H1 (cell line): ENCODE data around the gene MYOCD. TPM values are rescaled to one million over a fixed set of nuclear protein-coding genes. Genes with fewer than 3 reads are reported as not detected.

Experiments used
- CTCF ChIA-PET: fragments of 300-600 bp; sonication (Branson Sonifier 250); formaldehyde crosslinking; loops from one replicate; lab custom pipeline; 2021; ENCODE audit not compliant: partially characterized antibody; lab: Charles Lee
- POLR2A ChIA-PET: fragments of 300-600 bp; sonication (Branson Sonifier 250); formaldehyde crosslinking; loops from one replicate; lab custom pipeline; 2021; ENCODE audit warnings: inconsistent platforms; ENCODE audit not compliant: partially characterized antibody; lab: Charles Lee
- DNase-seq, 2 experiments: peaks; one replicate each; pipeline versions ENCODE4 v3.0.0 to v3.0.0-alpha.2; 2010 to 2022; ENCODE audit warnings: low spot score in 2 of 2, low read depth in 1 of 2, mixed read lengths in 1 of 2
- FAIRE-seq: peaks from 2 replicates; lab custom pipeline; 2011; peaks lifted over from hg19 to GRCh38; lab: Jason Lieb, UNC
- H2AFZ ChIP-seq: 2 replicates; pipeline ENCODE4 v1.8.1; 2012; ENCODE audit warnings: low read length, inconsistent platforms
- H2AK5ac ChIP-seq: 2 replicates; pipeline ENCODE4 v1.6.1; 2013; ENCODE audit warnings: low read depth, low read length
- H2BK120ac ChIP-seq: replicated peaks from 2 replicates; pipeline ENCODE3; 2013; ENCODE audit warnings: low read depth, low read length, inconsistent platforms
- H2BK12ac ChIP-seq: 2 replicates; pipeline ENCODE4 v1.6.1; 2013; ENCODE audit warnings: low read depth, low read length
- H2BK15ac ChIP-seq: 2 replicates; pipeline ENCODE4 v1.6.1; 2013; ENCODE audit warnings: low read length
- H2BK20ac ChIP-seq: 2 replicates; pipeline ENCODE4 v1.6.1; 2013; ENCODE audit warnings: low read length
- H2BK5ac ChIP-seq: 2 replicates; pipeline ENCODE4 v1.6.1; 2013; ENCODE audit warnings: low read depth, low read length
- H3K14ac ChIP-seq: 2 replicates; pipeline ENCODE4 v1.6.1; 2013; ENCODE audit warnings: inconsistent platforms; ENCODE audit not compliant: insufficient read length
- H3K18ac ChIP-seq: 2 replicates; pipeline ENCODE4 v1.6.1; 2013; ENCODE audit warnings: low read length; ENCODE audit errors: extremely low read depth
- H3K23ac ChIP-seq: 2 replicates; pipeline ENCODE4 v1.6.1; 2013; ENCODE audit warnings: inconsistent platforms; ENCODE audit not compliant: insufficient read length
- H3K23me2 ChIP-seq: 2 replicates; pipeline ENCODE4 v1.6.1; 2013; ENCODE audit warnings: low read depth, low read length
- H3K27ac ChIP-seq: 2 replicates; pipeline ENCODE4 v1.6.1; 2011; ENCODE audit warnings: low read depth, low read length, inconsistent platforms
- H3K27me3 ChIP-seq, 4 experiments: replicated peaks in 1 of 4; 1 replicate in 1 of 4; 2 replicates in 3 of 4; pipeline versions ENCODE4 v1.6.1 to v1.8.1; 2011 to 2013; ENCODE audit warnings: low read length in 3 of 4, mild to moderate bottlenecking in 3 of 4, inconsistent platforms in 2 of 4, mixed read lengths in 2 of 4, moderate library complexity in 1 of 4; ENCODE audit not compliant: control insufficient read depth in 3 of 4, insufficient read depth in 3 of 4; ENCODE audit errors: extremely low read depth in 1 of 4
- H3K36me3 ChIP-seq, 4 experiments: 2 replicates each; pipeline versions ENCODE4 v1.6.1 to v1.8.1; 2011 to 2013; ENCODE audit warnings: mild to moderate bottlenecking in 4 of 4, low read length in 3 of 4, moderate library complexity in 2 of 4, control low read depth in 1 of 4, inconsistent platforms in 1 of 4; ENCODE audit not compliant: insufficient read depth in 4 of 4, control insufficient read depth in 2 of 4
- H3K4ac ChIP-seq: replicated peaks from 2 replicates; pipeline ENCODE3; 2013; ENCODE audit warnings: low read length, low read depth, mixed read lengths, inconsistent platforms; ENCODE audit not compliant: insufficient read length
- H3K4me1 ChIP-seq, 4 experiments: replicated peaks in 1 of 4; 1 replicate in 1 of 4; 2 replicates in 3 of 4; pipeline versions ENCODE4 v1.6.1 to v1.8.1; 2011 to 2013; ENCODE audit warnings: low read length in 3 of 4, inconsistent platforms in 2 of 4, mixed read lengths in 1 of 4; ENCODE audit not compliant: insufficient read depth in 4 of 4, control insufficient read depth in 3 of 4
- H3K4me2 ChIP-seq, 2 experiments: 2 replicates each; pipeline versions ENCODE4 v1.6.1 to v1.8.1; 2011 to 2013; ENCODE audit warnings: low read depth in 2 of 2, low read length in 2 of 2, control low read depth in 1 of 2, inconsistent platforms in 1 of 2, mild to moderate bottlenecking in 1 of 2; ENCODE audit not compliant: insufficient read depth in 1 of 2
- H3K4me3 ChIP-seq, 4 experiments: fragments of 200-600, 300-600 bp in 1 of 4; sonication (generic), shearing (Covaris generic), sonication (Bioruptor Twin) in 1 of 4; 2 replicates each; pipeline versions ENCODE4 v1.5.1 to v1.8.1; 2011 to 2016; ENCODE audit warnings: low read length in 4 of 4, low read depth in 3 of 4, control low read depth in 2 of 4, inconsistent platforms in 2 of 4, mild to moderate bottlenecking in 2 of 4, mixed read lengths in 1 of 4, moderate library complexity in 1 of 4; ENCODE audit not compliant: insufficient read depth in 2 of 4; ENCODE audit errors: extremely low read depth in 1 of 4
- H3K56ac ChIP-seq: replicated peaks from 2 replicates; pipeline ENCODE3; 2013; ENCODE audit warnings: low read depth, mild to moderate bottlenecking, mixed read lengths, low read length, inconsistent platforms; ENCODE audit not compliant: insufficient read length
- H3K79me1 ChIP-seq: 2 replicates; pipeline ENCODE4 v1.6.1; 2013; ENCODE audit warnings: low read depth, low read length, control low read depth
- H3K79me2 ChIP-seq, 2 experiments: 2 replicates each; pipeline versions ENCODE4 v1.6.1 to v1.8.1; 2012 to 2013; ENCODE audit warnings: low read length in 2 of 2, mild to moderate bottlenecking in 2 of 2, inconsistent platforms in 1 of 2; ENCODE audit not compliant: insufficient read depth in 2 of 2, control insufficient read depth in 1 of 2
- H3K9ac ChIP-seq, 4 experiments: replicated peaks in 1 of 4; 1 replicate in 1 of 4; 2 replicates in 3 of 4; pipeline versions ENCODE4 v1.6.1 to v1.8.1; 2011 to 2013; ENCODE audit warnings: low read depth in 3 of 4, low read length in 3 of 4, control low read depth in 2 of 4, mild to moderate bottlenecking in 2 of 4, moderate library complexity in 2 of 4, inconsistent platforms in 1 of 4; ENCODE audit errors: extremely low read depth in 1 of 4
- H3K9me3 ChIP-seq, 2 experiments: 2 replicates each; pipeline versions ENCODE4 v1.6.1 to v1.8.1; 2012 to 2013; ENCODE audit warnings: mild to moderate bottlenecking in 2 of 2, moderate library complexity in 2 of 2, control low read depth in 1 of 2, inconsistent platforms in 1 of 2, low read depth in 1 of 2, low read length in 1 of 2, mixed read lengths in 1 of 2; ENCODE audit not compliant: insufficient read depth in 2 of 2
- H4K20me1 ChIP-seq, 2 experiments: replicated peaks in 1 of 2; 2 replicates each; pipeline versions ENCODE3 to v1.8.1; 2011 to 2013; ENCODE audit warnings: inconsistent platforms in 2 of 2, low read length in 2 of 2, mild to moderate bottlenecking in 1 of 2; ENCODE audit not compliant: insufficient read depth in 2 of 2, control insufficient read depth in 1 of 2
- H4K5ac ChIP-seq: 2 replicates; pipeline ENCODE4 v1.6.1; 2013; ENCODE audit warnings: low read length, low read depth, mixed read lengths, inconsistent platforms; ENCODE audit not compliant: insufficient read length
- H4K8ac ChIP-seq: 2 replicates; pipeline ENCODE4 v1.8.0; 2013; ENCODE audit warnings: mild to moderate bottlenecking, moderate library complexity, low read length, inconsistent platforms; ENCODE audit not compliant: insufficient read depth; ENCODE audit errors: extremely low read depth
- H4K91ac ChIP-seq: replicated peaks from 2 replicates; pipeline ENCODE3; 2013; ENCODE audit warnings: low read length, mixed read lengths, inconsistent platforms; ENCODE audit not compliant: insufficient read length
- ATF2 ChIP-seq: IDR thresholded peaks from 2 replicates; pipeline ENCODE4 v1.6.1; 2012; ENCODE audit warnings: low read length, inconsistent platforms
- CTBP2 ChIP-seq: IDR thresholded peaks from 2 replicates; pipeline ENCODE4 v1.7.0; 2011; ENCODE audit warnings: borderline replicate concordance, mild to moderate bottlenecking, moderate library complexity, mixed read lengths, low read length; ENCODE audit not compliant: insufficient read depth, insufficient read length
- EP300 ChIP-seq, 2 experiments: IDR thresholded peaks; 1 replicate in 1 of 2; 2 replicates in 1 of 2; pipeline ENCODE4 v1.6.1; 2011 to 2012; ENCODE audit warnings: low read depth in 2 of 2, low read length in 2 of 2, mild to moderate bottlenecking in 2 of 2, borderline replicate concordance in 1 of 2, inconsistent platforms in 1 of 2, moderate library complexity in 1 of 2
- HDAC2 ChIP-seq, 2 experiments: fragments of 300-600 bp in 1 of 2; sonication (generic) in 1 of 2; IDR thresholded peaks; 2 replicates each; pipeline ENCODE4 v1.6.1; 2011 to 2012; ENCODE audit warnings: low read depth in 2 of 2, low read length in 2 of 2, mild to moderate bottlenecking in 2 of 2, moderate library complexity in 2 of 2, borderline replicate concordance in 1 of 2, inconsistent platforms in 1 of 2
- PHF8 ChIP-seq: fragments of 200-600 bp; sonication (generic); conservative IDR thresholded peaks from 2 replicates; pipeline ENCODE4 v1.7.1; 2012; ENCODE audit warnings: low read depth, mild to moderate bottlenecking, inconsistent platforms, low read length, moderate library complexity
- SAP30 ChIP-seq: fragments of 300-600 bp; sonication (generic); IDR thresholded peaks from 2 replicates; pipeline ENCODE4 v1.7.1; 2012; ENCODE audit warnings: low read length, moderate library complexity, mild to moderate bottlenecking, inconsistent platforms; ENCODE audit not compliant: insufficient read depth, insufficient replicate concordance
- SIN3A ChIP-seq, 2 experiments: IDR thresholded peaks in 1 of 2; conservative IDR thresholded peaks in 1 of 2; 2 replicates each; pipeline ENCODE4 v1.6.1; 2011 to 2012; ENCODE audit warnings: low read length in 2 of 2, improper control_type of control experiment in 1 of 2, low read depth in 1 of 2, mild to moderate bottlenecking in 1 of 2
- SP2 ChIP-seq: IDR thresholded peaks from 2 replicates; pipeline ENCODE4 v1.6.1; 2012; ENCODE audit warnings: mild to moderate bottlenecking, low read length, inconsistent platforms
- TAF7 ChIP-seq: optimal IDR thresholded peaks from 2 replicates; pipeline ENCODE3; 2011; ENCODE audit warnings: low read depth, mild to moderate bottlenecking, inconsistent platforms, low read length, moderate library complexity, borderline replicate concordance
- TBP ChIP-seq: IDR thresholded peaks from 2 replicates; pipeline ENCODE4 v1.6.1; 2011; ENCODE audit warnings: low read depth, low read length, improper control_type of control experiment
- YY1 ChIP-seq: IDR thresholded peaks from 2 replicates; pipeline ENCODE4 v1.6.1; 2011; ENCODE audit warnings: low read depth, mild to moderate bottlenecking, low read length
- WGBS, 2 experiments: shearing (Covaris generic) in 1 of 2; methylation state at CpG; one replicate each; pipeline versions ENCODE4 v1.1.6 to v1.1.7; 2013 to 2015; ENCODE audit warnings: low lambda C conversion rate in 2 of 2, mixed read lengths in 2 of 2, inconsistent platforms in 1 of 2, low coverage in 1 of 2, missing lambda C conversion rate in 1 of 2; ENCODE audit not compliant: insufficient replicate concordance in 2 of 2, insufficient coverage in 1 of 2, insufficient read length in 1 of 2; ENCODE audit errors: extremely low coverage in 1 of 2, missing lambda C conversion rate in 1 of 2; 5-methylcytosine and 5-hydroxymethylcytosine counted together
- polyA plus RNA-seq, 7 experiments: library from polyadenylated mRNA; depleted of rRNA in 3 of 7; stranded (reverse) in 5 of 7; unstranded in 2 of 7; fragments of >200 nt in 5 of 7; fragments of 200-250 nt in 2 of 7; gene quantifications; 1 replicate in 5 of 7; 2 replicates in 1 of 7; 4 replicates in 1 of 7; pipeline versions ENCODE4 v1.2.1 to v1.2.3, GENCODE V29; 2011 to 2013; ENCODE audit warnings: missing spikeins in 2 of 7, mixed read lengths in 2 of 7
- total RNA-seq: library from RNA; stranded (reverse); fragmentation: NEBNext Ultra II Directional; extraction: Animal tissue kit (Norgen Biotek cat#: 25700); gene quantifications from 2 replicates; pipeline ENCODE4 v1.2.1, GENCODE V29; 2021

MYOCD gene
- total and polyA plus RNA-seq, 2 of the 8 experiments (the other 6 are each of a cell fraction or from before 2014, with no cell fraction given): 0.30 to 4.9 TPM

- no peak overlapping the region for H2BK5ac ChIP-seq
- H2BK20ac ChIP-seq: no peak overlapping the region
- no peaks in the 10 kb centered on the region for H4K20me1 ChIP-seq
- ChIA-PET CTCF (interaction anchor here (0.5 to 4.9 kb wide), 38 partner anchors 10 to 941 kb away, joined by 3 to 33 read pairs (median 4); no protein-coding TSS in a partner anchor), POLR2A (no interaction called here)
- no peak for FAIRE-seq
- H2BK120ac ChIP-seq: no peak overlapping the region
- H3K14ac ChIP-seq: no peak overlapping the region
- H3K9me3 ChIP-seq: no peaks in the 10 kb centered on the region
- H3K23me2 ChIP-seq: peaks cover 7% of the 10 kb centered on the region; the same call in 1 of the 2 replicates
- no peak overlapping the region for H3K4ac ChIP-seq
- no peaks in the 10 kb centered on the region for H3K36me3 ChIP-seq
- H4K91ac ChIP-seq: no peak overlapping the region
- no peak for DNase-seq
- H2BK15ac ChIP-seq: no peak overlapping the region
- H3K4me2 ChIP-seq: peak overlapping the region in 1 of 2 experiments; percentile 86; a peak in 1 of 4 replicates
- H2BK12ac ChIP-seq: no peak overlapping the region
- H3K79me1 ChIP-seq: no peaks in the 10 kb centered on the region
- no peak overlapping the region for H4K8ac ChIP-seq
- no peak overlapping the region for H2AK5ac ChIP-seq
- H3K9ac ChIP-seq: no peak overlapping the region
- H4K5ac ChIP-seq: no peak overlapping the region
- no peak overlapping the region for H3K23ac ChIP-seq
- H3K79me2 ChIP-seq: no peaks in the 10 kb centered on the region
- H3K4me3 ChIP-seq: no peak overlapping the region
- no peak overlapping the region for H3K56ac ChIP-seq
- no peak overlapping the region for H3K18ac ChIP-seq
- peaks cover 0 to 7% (median 2%) of the 10 kb centered on the region in 4 experiments; a peak in 3 of 7 replicates for H3K4me1 ChIP-seq
- WGBS, 2 experiments: 88% methylated on average over 6 of the region's 6 CpGs; no CpG with 5 or more reads in 1 of the 2 experiments
- H3K27me3 ChIP-seq: peaks cover 0 to 18% (median 13%) of the 10 kb centered on the region in 4 experiments; a peak in 6 of 7 replicates
- no peak overlapping the region for H3K27ac ChIP-seq
- no peak overlapping the region for H2AFZ ChIP-seq
- TF ChIP-seq SAP30: no peak
- TF ChIP-seq TBP: no peak
- TF ChIP-seq TAF7: no peak
- TF ChIP-seq HDAC2 (IDR thresholded peaks at IDR 0.05; ENCODE audit: borderline replicate concordance in 1 of 2, low read depth in 2 of 2, low read length in 2 of 2): no peak
- TF ChIP-seq PHF8: no peak
- no peak for TF ChIP-seq ATF2
- no peak for TF ChIP-seq EP300 (IDR thresholded peaks at IDR 0.05; ENCODE audit: borderline replicate concordance in 1 of 2, low read depth in 2 of 2, low read length in 2 of 2)
- no peak for TF ChIP-seq YY1
- no peak for TF ChIP-seq SP2
- TF ChIP-seq CTBP2: no peak
- no peak for TF ChIP-seq SIN3A (conservative IDR thresholded peaks at IDR 0.05 in 1 of 2, IDR thresholded peaks at IDR 0.05 in 1 of 2; ENCODE audit: low read depth in 1 of 2, low read length in 2 of 2)
Measured at GRCh38 chr17:12666718-12667117, 1.0 kb downstream of the MYOCD start.
